ENCODE data around the gene FAM32A. TPM values are rescaled to one million over a fixed set of nuclear protein-coding genes. Genes with fewer than 3 reads are reported as not detected.

The FAM32A gene
- total and polyA plus RNA-seq, 8 donors, result 14.8 to 48.6 (median 24.1) TPM

DNA sequence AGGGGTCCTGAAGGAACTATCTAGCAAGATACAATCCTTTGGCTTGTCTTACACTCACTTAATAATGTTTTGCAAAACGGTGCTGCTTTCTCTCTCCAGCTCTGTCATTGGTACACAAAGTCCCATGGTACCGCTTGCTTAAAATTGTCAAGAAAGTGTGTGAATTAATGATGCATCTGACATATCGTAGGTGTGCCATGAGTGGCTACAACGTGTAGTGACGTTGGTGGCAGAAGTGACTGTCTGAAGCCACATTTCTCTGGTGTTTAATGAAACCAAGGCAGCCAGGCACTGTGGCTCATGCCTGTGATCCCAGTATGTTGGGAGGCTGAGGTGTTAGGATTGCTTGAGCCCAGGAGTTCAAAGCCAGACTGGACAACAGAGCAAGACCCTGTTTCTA lies 39.1 kb upstream of the FAM32A start:
- FAIRE-seq (no peak), ATAC-seq (no peak), DNase-seq (no peak)
- Histone ChIP-seq H3K9me3 (no peaks in the 10 kb centered on the region), H3K27ac (no peak overlapping the region), H3K4me1 (peaks cover 0 to 5% (median 0%) of the 10 kb centered on the region in 3 donors), H3K36me3 (peaks cover 0 to 16% (median 0%) of the 10 kb centered on the region in 3 donors), H3K4me3 (no peak overlapping the region), H3K27me3 (no peaks in the 10 kb centered on the region)
- WGBS, 2 donors, result 79 to 85% methylated on average over 5 of the region's 5 CpGs
- intact Hi-C loops (cut with DNase I), result no loop called here
- TF ChIP-seq, protein P1, sequence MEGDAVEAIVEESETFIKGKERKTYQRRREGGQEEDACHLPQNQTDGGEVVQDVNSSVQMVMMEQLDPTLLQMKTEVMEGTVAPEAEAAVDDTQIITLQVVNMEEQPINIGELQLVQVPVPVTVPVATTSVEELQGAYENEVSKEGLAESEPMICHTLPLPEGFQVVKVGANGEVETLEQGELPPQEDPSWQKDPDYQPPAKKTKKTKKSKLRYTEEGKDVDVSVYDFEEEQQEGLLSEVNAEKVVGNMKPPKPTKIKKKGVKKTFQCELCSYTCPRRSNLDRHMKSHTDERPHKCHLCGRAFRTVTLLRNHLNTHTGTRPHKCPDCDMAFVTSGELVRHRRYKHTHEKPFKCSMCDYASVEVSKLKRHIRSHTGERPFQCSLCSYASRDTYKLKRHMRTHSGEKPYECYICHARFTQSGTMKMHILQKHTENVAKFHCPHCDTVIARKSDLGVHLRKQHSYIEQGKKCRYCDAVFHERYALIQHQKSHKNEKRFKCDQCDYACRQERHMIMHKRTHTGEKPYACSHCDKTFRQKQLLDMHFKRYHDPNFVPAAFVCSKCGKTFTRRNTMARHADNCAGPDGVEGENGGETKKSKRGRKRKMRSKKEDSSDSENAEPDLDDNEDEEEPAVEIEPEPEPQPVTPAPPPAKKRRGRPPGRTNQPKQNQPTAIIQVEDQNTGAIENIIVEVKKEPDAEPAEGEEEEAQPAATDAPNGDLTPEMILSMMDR (IDR thresholded peaks at IDR 0.05), result no peak

DNA sequence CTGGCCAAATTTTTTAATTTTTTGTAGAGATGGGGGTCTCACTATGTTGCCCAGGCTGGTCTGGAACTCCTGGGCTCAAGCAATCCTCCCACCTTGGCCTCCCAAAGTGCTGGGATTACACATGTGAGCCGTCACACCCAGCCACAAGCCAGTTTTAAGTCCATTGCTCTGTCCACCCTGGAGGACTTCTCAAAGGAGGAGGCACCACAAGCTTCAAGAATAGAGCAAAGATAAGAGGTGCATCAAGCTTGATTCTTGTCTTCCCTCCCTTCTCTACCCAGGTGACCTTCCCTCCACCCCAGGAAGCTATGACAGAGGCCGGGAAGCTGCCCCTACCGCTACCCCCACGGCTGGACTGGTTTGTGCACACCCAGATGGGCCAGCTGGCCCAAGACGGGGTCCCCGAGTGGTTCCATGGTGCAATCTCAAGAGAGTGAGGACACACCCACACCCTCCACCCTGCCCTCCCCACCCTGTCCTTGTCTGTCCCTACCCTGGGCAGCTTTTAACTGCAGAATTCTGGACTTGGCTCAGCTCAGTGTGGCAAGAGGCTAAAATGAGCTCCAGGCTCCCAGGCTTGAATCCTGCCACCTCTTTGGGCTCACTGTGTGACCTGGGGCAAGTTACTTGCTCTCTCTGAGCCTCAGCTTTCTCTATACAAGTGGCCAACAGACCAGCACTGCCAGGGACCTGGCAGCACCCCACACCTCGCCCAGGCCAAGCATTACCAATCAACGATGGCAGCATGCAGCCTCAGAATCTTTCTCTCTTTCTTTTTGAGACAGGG lies 36.6 kb upstream of the FAM32A start:
- intact Hi-C loops (cut with DNase I), result no loop called here
- FAIRE-seq (no peak), DNase-seq (no peak), ATAC-seq (no peak)
- TF ChIP-seq, protein P1 (IDR thresholded peaks at IDR 0.05), result no peak
- H3K27me3 ChIP-seq, result no peaks in the 10 kb centered on the region
- H3K9me3 ChIP-seq, result no peaks in the 10 kb centered on the region
- H3K36me3 ChIP-seq, result peaks cover 0 to 25% (median 0%) of the 10 kb centered on the region in 3 donors
- no peak overlapping the region for H3K27ac ChIP-seq
- H3K4me3 ChIP-seq, result no peak overlapping the region
- no peaks in the 10 kb centered on the region for H3K4me1 ChIP-seq
- 78 to 85% methylated on average over 8 of the region's 8 CpGs for WGBS, 2 donors

GRCh38 chr19:16153582-16154336 lies 31.5 kb upstream of the FAM32A start:
- ATAC-seq (no peak), DNase-seq (no peak), FAIRE-seq (no peak)
- H3K4me1 ChIP-seq, result no peaks in the 10 kb centered on the region
- H3K36me3 ChIP-seq, result peaks cover 0 to 26% (median 0%) of the 10 kb centered on the region in 3 donors
- no peak overlapping the region for H3K4me3 ChIP-seq
- no peaks in the 10 kb centered on the region for H3K27me3 ChIP-seq
- WGBS, 2 donors, result 86 to 88% methylated on average over 11 of the region's 11 CpGs
- TF ChIP-seq, protein P1 (IDR thresholded peaks at IDR 0.05), result no peak
- no peaks in the 10 kb centered on the region for H3K9me3 ChIP-seq
- H3K27ac ChIP-seq, result no peak overlapping the region
- intact Hi-C loops (cut with DNase I), result no loop called here

DNA sequence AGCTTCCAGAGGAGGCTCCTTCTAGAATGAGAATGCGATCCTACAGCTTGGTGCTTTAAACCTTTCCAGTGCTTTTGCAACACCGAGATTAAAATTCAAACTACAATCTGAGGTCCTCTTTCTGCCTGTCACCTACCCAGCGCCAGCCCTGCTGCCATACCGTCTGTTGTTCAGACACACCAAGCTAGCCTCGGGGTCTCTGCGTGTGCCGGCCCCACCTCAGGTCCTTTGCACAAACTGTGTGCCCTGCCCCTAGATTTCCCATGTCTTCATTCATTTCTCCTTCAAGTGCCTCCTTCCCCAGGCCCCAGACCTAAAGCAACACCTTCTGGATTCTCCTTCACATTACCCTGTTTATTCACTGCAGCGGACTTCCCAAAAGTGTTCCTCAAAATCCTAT lies 30.7 kb upstream of the FAM32A start:
- TF ChIP-seq, protein P1 (IDR thresholded peaks at IDR 0.05), result no peak
- 94 to 96% methylated on average over 8 of the region's 8 CpGs for WGBS, 2 donors

More for the DNA sequence above, 30.7 kb upstream of the FAM32A start:
- no peak for DNase-seq
- Histone ChIP-seq H3K4me1 (no peaks in the 10 kb centered on the region), H3K36me3 (peaks cover 0 to 18% (median 0%) of the 10 kb centered on the region in 3 donors), H3K27me3 (no peaks in the 10 kb centered on the region), H3K27ac (no peak overlapping the region), H3K4me3 (no peak overlapping the region), H3K9me3 (no peaks in the 10 kb centered on the region)
- FAIRE-seq, result no peak
- intact Hi-C loops (cut with DNase I), result no loop called here
- no peak for ATAC-seq

Data from pancreas (tissue), 10 donors.